Suppressor macrophage treated with lipopolysaccharide for 4 hours (primary cell): ENCODE measurements around the gene CNN2.
A peak's percentile ranks its signal among the peaks of the same experiment; 100 is the strongest.

ENCODE experiments used
- DNase-seq: peaks from one replicate; pipeline ENCODE4 v3.0.0-alpha.2; 2020

CNN2 gene

GRCh38 chr19:1025960-1026782 lies at the start of gene CNN2:
Gene CNN2, plus strand, starts transcription at chr19:1026608. Its CDS starts 54 bp downstream, at chr19:1026662.
- DNase-seq: peak; percentile 88

GRCh38 chr19:977058-977464 lies 49.3 kb upstream of the CNN2 start:
- no peak for DNase-seq

- DNase-seq: no peak
Measured at GRCh38 chr19:979318-979741, 47.1 kb upstream of the CNN2 start.

GRCh38 chr19:980133-980998 lies 46.0 kb upstream of the CNN2 start:
- peak; percentile 17 for DNase-seq

- DNase-seq: peak; percentile 82
Measured at GRCh38 chr19:982567-983170, 43.7 kb upstream of the CNN2 start.

- peak; percentile 96 for DNase-seq
Measured at GRCh38 chr19:984165-984967, 42.0 kb upstream of the CNN2 start, which contains the start of gene WDR18. Gene WDR18, plus strand, starts transcription at chr19:984345. Its CDS starts 9 bp downstream, at chr19:984354.

GRCh38 chr19:986083-986482 lies 40.3 kb upstream of the CNN2 start:
- DNase-seq: no peak

- DNase-seq: no peak
Measured at GRCh38 chr19:988081-988480, 38.3 kb upstream of the CNN2 start.

GRCh38 chr19:988510-988909 lies 37.9 kb upstream of the CNN2 start:
- DNase-seq: no peak

- DNase-seq: no peak
Measured at GRCh38 chr19:989381-990081, 36.9 kb upstream of the CNN2 start.

GRCh38 chr19:990119-990571 lies 36.3 kb upstream of the CNN2 start:
- no peak for DNase-seq

GRCh38 chr19:990746-991145 lies 35.7 kb upstream of the CNN2 start:
- no peak for DNase-seq

GRCh38 chr19:991174-991931 lies 35.1 kb upstream of the CNN2 start:
- DNase-seq: peak; percentile 53

- no peak for DNase-seq
Measured at GRCh38 chr19:991932-992669, 34.3 kb upstream of the CNN2 start.

GRCh38 chr19:992670-993055 lies 33.7 kb upstream of the CNN2 start:
- no peak for DNase-seq

GRCh38 chr19:993361-993830 lies 33.0 kb upstream of the CNN2 start:
- no peak for DNase-seq

GRCh38 chr19:993831-994393 lies 32.5 kb upstream of the CNN2 start:
- no peak for DNase-seq

- DNase-seq: no peak
Measured at GRCh38 chr19:994516-994915, 31.9 kb upstream of the CNN2 start.

- DNase-seq: no peak
Measured at GRCh38 chr19:995051-995827, 31.2 kb upstream of the CNN2 start.
